Activated naive CD4-positive, alpha-beta T cell treated with anti-CD3 and anti-CD28 coated beads, Interleukin-2, amount 10 ng/mL, durations not matched to agents 7 days and 5 days (primary cell): Measurements from ENCODE around the gene DNAJC22.
A peak's percentile ranks its signal among the peaks of the same experiment; 100 is the strongest.

ENCODE experiments used
- CTCF ChIA-PET: fragments of 350-600 bp; sonication (Branson Sonifier 250); formaldehyde crosslinking; loops from one replicate; lab custom pipeline; 2021; ENCODE audit warnings: antibody characterized with exemption; lab: Charles Lee
- DNase-seq: peaks from one replicate; pipeline ENCODE4 v3.0.0-alpha.2; 2020
- H3K27ac Mint-ChIP-seq: one replicate; pipeline ENCODE4 v1.8.0; 2021; ENCODE audit warnings: mild to moderate bottlenecking, moderate library complexity, mixed read lengths
- H3K27me3 Mint-ChIP-seq: one replicate; pipeline ENCODE4 v1.8.0; 2021; ENCODE audit warnings: mild to moderate bottlenecking, mixed read lengths
- H3K36me3 Mint-ChIP-seq: one replicate; pipeline ENCODE4 v1.8.0; 2021; ENCODE audit warnings: mixed read lengths
- H3K4me1 Mint-ChIP-seq: one replicate; pipeline ENCODE4 v1.8.0; 2021; ENCODE audit warnings: mixed read lengths
- H3K4me3 Mint-ChIP-seq: one replicate; pipeline ENCODE4 v1.8.0; 2021; ENCODE audit warnings: mild to moderate bottlenecking, moderate library complexity, mixed read lengths
- H3K9me3 Mint-ChIP-seq: one replicate; pipeline ENCODE4 v1.8.0; 2021; ENCODE audit warnings: mixed read lengths

Gene DNAJC22

GRCh38 chr12:49344486-49345050, 2.1 kb upstream of the DNAJC22 start:
- Mint-ChIP-seq H3K4me1 (peaks cover 44% of the 10 kb centered on the region), H3K27me3 (peaks cover 100% of the 10 kb centered on the region), H3K36me3 (no peaks in the 10 kb centered on the region), H3K4me3 (no peak overlapping the region), H3K27ac (no peak overlapping the region), H3K9me3 (no peaks in the 10 kb centered on the region)
- CTCF ChIA-PET = interaction anchor here (1.1 to 4.0 kb wide), 2 partner anchors 14 to 53 kb away, joined by 3 to 103 read pairs; partner anchors contain the start of gene PRPH
- no peak for DNase-seq

GRCh38 chr12:49345051-49345824, 1.4 kb upstream of the DNAJC22 start:
- CTCF ChIA-PET = interaction anchor here (5.3 to 9.5 kb wide), 4 partner anchors 9 to 58 kb away, joined by 27 to 91 read pairs (median 64); partner anchors contain the start of genes C1QL4 and PRPH
- peaks cover 100% of the 10 kb centered on the region for H3K27me3 Mint-ChIP-seq
- H3K4me3 Mint-ChIP-seq = no peak overlapping the region
- H3K4me1 Mint-ChIP-seq = peaks cover 44% of the 10 kb centered on the region
- no peaks in the 10 kb centered on the region for H3K36me3 Mint-ChIP-seq
- peak; percentile 25 for DNase-seq
- H3K27ac Mint-ChIP-seq = no peak overlapping the region
- H3K9me3 Mint-ChIP-seq = no peaks in the 10 kb centered on the region

GRCh38 chr12:49345825-49346658, 646 bp upstream of the DNAJC22 start:
- Mint-ChIP-seq H3K36me3 (no peaks in the 10 kb centered on the region), H3K4me1 (peaks cover 44% of the 10 kb centered on the region), H3K4me3 (peak overlapping the region; percentile 38), H3K9me3 (no peaks in the 10 kb centered on the region), H3K27ac (no peak overlapping the region), H3K27me3 (peaks cover 93% of the 10 kb centered on the region)
- DNase-seq = peak; percentile 20
- CTCF ChIA-PET = interaction anchor here (0.6 to 9.5 kb wide), 7 partner anchors 9 to 168 kb away, joined by 3 to 91 read pairs (median 29); partner anchors contain the start of genes C1QL4 and PRPH

GRCh38 chr12:49347311-49348193, 864 bp downstream of the DNAJC22 start:
- peaks cover 93% of the 10 kb centered on the region for H3K27me3 Mint-ChIP-seq
- no peak overlapping the region for H3K27ac Mint-ChIP-seq

GRCh38 chr12:49348781-49349180, 2.1 kb downstream of the DNAJC22 start:
- Mint-ChIP-seq H3K4me3 (no peak overlapping the region), H3K27ac (no peak overlapping the region), H3K9me3 (no peaks in the 10 kb centered on the region), H3K27me3 (peaks cover 93% of the 10 kb centered on the region), H3K36me3 (no peaks in the 10 kb centered on the region), H3K4me1 (peaks cover 29% of the 10 kb centered on the region)
- CTCF ChIA-PET = interaction anchor here (0.8 to 9.5 kb wide), 12 partner anchors 10 to 231 kb away, joined by 3 to 91 read pairs (median 6); partner anchors contain the start of genes C1QL4, PRPH and TROAP
- no peak for DNase-seq

More at GRCh38 chr12:49347311-49348193, 864 bp downstream of the DNAJC22 start:
- H3K4me1 Mint-ChIP-seq = peaks cover 42% of the 10 kb centered on the region
- H3K36me3 Mint-ChIP-seq = no peaks in the 10 kb centered on the region
- peak overlapping the region; percentile 38 for H3K4me3 Mint-ChIP-seq
- no peaks in the 10 kb centered on the region for H3K9me3 Mint-ChIP-seq
- CTCF ChIA-PET = interaction anchor here (0.5 to 9.5 kb wide), 20 partner anchors 11 to 259 kb away, joined by 3 to 91 read pairs (median 4); partner anchors contain the start of genes C1QL4, PRPH and TROAP
- DNase-seq = peak; percentile 83

- H3K4me3 Mint-ChIP-seq = no peak overlapping the region
- peaks cover 92% of the 10 kb centered on the region for H3K27me3 Mint-ChIP-seq
- H3K36me3 Mint-ChIP-seq = no peaks in the 10 kb centered on the region
- CTCF ChIA-PET = interaction anchor here (1.3 to 9.5 kb wide), 9 partner anchors 8 to 231 kb away, joined by 3 to 91 read pairs (median 10); partner anchors contain the start of genes C1QL4 and PRPH
- no peaks in the 10 kb centered on the region for H3K9me3 Mint-ChIP-seq
- no peak overlapping the region for H3K27ac Mint-ChIP-seq
- H3K4me1 Mint-ChIP-seq = peaks cover 25% of the 10 kb centered on the region
- DNase-seq = no peak
Observed at GRCh38 chr12:49349266-49349665, 2.6 kb downstream of the DNAJC22 start.

- H3K27ac Mint-ChIP-seq = no peak overlapping the region
- no peak overlapping the region for H3K4me3 Mint-ChIP-seq
- no peaks in the 10 kb centered on the region for H3K36me3 Mint-ChIP-seq
- H3K4me1 Mint-ChIP-seq = peaks cover 6% of the 10 kb centered on the region
- H3K27me3 Mint-ChIP-seq = peaks cover 74% of the 10 kb centered on the region
- CTCF ChIA-PET = interaction anchor here (0.7 to 9.5 kb wide), 7 partner anchors 17 to 228 kb away, joined by 3 to 91 read pairs (median 3); no protein-coding TSS in a partner anchor
- DNase-seq = no peak
- no peaks in the 10 kb centered on the region for H3K9me3 Mint-ChIP-seq
Observed at GRCh38 chr12:49352351-49352750, 5.7 kb downstream of the DNAJC22 start.

- Mint-ChIP-seq H3K27ac (no peak overlapping the region), H3K27me3 (peaks cover 71% of the 10 kb centered on the region), H3K4me3 (no peak overlapping the region), H3K36me3 (no peaks in the 10 kb centered on the region), H3K9me3 (no peaks in the 10 kb centered on the region), H3K4me1 (peaks cover 2% of the 10 kb centered on the region)
- CTCF ChIA-PET = interaction anchor here (0.7 to 11.6 kb wide), 5 partner anchors 25 to 159 kb away, joined by 3 to 309 read pairs (median 17); no protein-coding TSS in a partner anchor
- DNase-seq = no peak
Observed at GRCh38 chr12:49355913-49356312, 9.2 kb downstream of the DNAJC22 start.

GRCh38 chr12:49357103-49357678, 10.5 kb downstream of the DNAJC22 start:
- H3K4me1 Mint-ChIP-seq = peaks cover 2% of the 10 kb centered on the region
- no peak overlapping the region for H3K27ac Mint-ChIP-seq
- H3K9me3 Mint-ChIP-seq = no peaks in the 10 kb centered on the region
- H3K36me3 Mint-ChIP-seq = no peaks in the 10 kb centered on the region
- H3K4me3 Mint-ChIP-seq = no peak overlapping the region
- peaks cover 62% of the 10 kb centered on the region for H3K27me3 Mint-ChIP-seq
- CTCF ChIA-PET = interaction anchor here (0.9 to 11.6 kb wide), 18 partner anchors 9 to 1194 kb away, joined by 3 to 309 read pairs (median 8); partner anchors contain the start of genes DNAJC22, PRPH and SPATS2
- no peak for DNase-seq

- Mint-ChIP-seq H3K4me1 (peaks cover 2% of the 10 kb centered on the region), H3K4me3 (no peak overlapping the region), H3K36me3 (no peaks in the 10 kb centered on the region), H3K27ac (no peak overlapping the region), H3K27me3 (peaks cover 48% of the 10 kb centered on the region), H3K9me3 (no peaks in the 10 kb centered on the region)
- DNase-seq = peak; percentile 75
- CTCF ChIA-PET = interaction anchor here (0.7 to 11.6 kb wide), 51 partner anchors 8 to 391 kb away, joined by 3 to 309 read pairs (median 5); partner anchors contain the start of genes C1QL4, DNAJC22, KCNH3 and PRPH
Observed at GRCh38 chr12:49358483-49359141, 11.9 kb downstream of the DNAJC22 start.

- no peaks in the 10 kb centered on the region for H3K36me3 Mint-ChIP-seq
- DNase-seq = no peak
Observed at GRCh38 chr12:49359671-49360070, 13.0 kb downstream of the DNAJC22 start.

GRCh38 chr12:49362077-49362476, 15.4 kb downstream of the DNAJC22 start:
- peaks cover 44% of the 10 kb centered on the region for H3K27me3 Mint-ChIP-seq
- CTCF ChIA-PET = interaction anchor here (0.8 to 11.6 kb wide), 4 partner anchors 14 to 211 kb away, joined by 3 to 309 read pairs (median 33); partner anchors contain the start of gene DNAJC22
- H3K36me3 Mint-ChIP-seq = no peaks in the 10 kb centered on the region
- no peak overlapping the region for H3K27ac Mint-ChIP-seq
- H3K4me1 Mint-ChIP-seq = peaks cover 12% of the 10 kb centered on the region
- H3K9me3 Mint-ChIP-seq = no peaks in the 10 kb centered on the region
- DNase-seq = no peak
- no peak overlapping the region for H3K4me3 Mint-ChIP-seq

More at GRCh38 chr12:49359671-49360070, 13.0 kb downstream of the DNAJC22 start:
- H3K27ac Mint-ChIP-seq = peak overlapping the region; percentile 45
- H3K27me3 Mint-ChIP-seq = peaks cover 48% of the 10 kb centered on the region
- H3K4me1 Mint-ChIP-seq = peaks cover 2% of the 10 kb centered on the region
- CTCF ChIA-PET = interaction anchor here (1.2 to 11.6 kb wide), 11 partner anchors 12 to 224 kb away, joined by 3 to 309 read pairs (median 8); partner anchors contain the start of gene DNAJC22
- no peak overlapping the region for H3K4me3 Mint-ChIP-seq
- H3K9me3 Mint-ChIP-seq = no peaks in the 10 kb centered on the region
